Measurements from ENCODE around the gene IQCF5.

Gene IQCF5

DNA sequence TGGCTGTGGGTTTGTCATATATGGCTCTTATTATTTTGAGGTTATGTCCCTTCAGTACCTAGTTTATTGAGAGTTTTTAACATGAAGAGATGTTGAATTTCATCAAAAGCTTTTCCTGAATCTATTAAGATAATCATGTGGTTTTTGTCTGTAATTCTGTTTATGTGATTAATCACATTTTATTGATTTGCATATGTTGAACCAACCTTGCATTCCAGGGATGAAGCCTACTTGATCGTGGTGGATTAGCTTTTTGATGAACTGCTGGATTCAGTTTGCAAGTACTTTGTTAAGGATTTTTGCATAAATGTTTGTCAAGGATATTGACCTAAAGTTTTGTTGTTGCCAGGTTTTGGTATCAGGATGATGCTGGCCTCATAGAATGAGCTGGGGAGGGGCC lies 47.1 kb downstream of the IQCF5 start:
- TF ChIP-seq CTCF (IDR thresholded peaks at IDR 0.05; ENCODE audit: extremely low read depth, missing control alignments), result no peak
- DNase-seq (ENCODE audit: low spot score), result no peak
